HG03196 (cell line): ENCODE data around the gene ABTB2.

ENCODE experiments used
- ATAC-seq: cut with Tn5 transposase; IDR thresholded peaks from one replicate; pipeline ENCODE4 v1.9.1; 2021; ENCODE audit not compliant: unreplicated experiment

ABTB2 gene

GRCh38 chr11:34363363-34364084, 5.7 kb upstream of the ABTB2 start:
- ATAC-seq: no peak

- no peak for ATAC-seq
Observed at GRCh38 chr11:34360046-34360445, 2.2 kb upstream of the ABTB2 start.

DNA sequence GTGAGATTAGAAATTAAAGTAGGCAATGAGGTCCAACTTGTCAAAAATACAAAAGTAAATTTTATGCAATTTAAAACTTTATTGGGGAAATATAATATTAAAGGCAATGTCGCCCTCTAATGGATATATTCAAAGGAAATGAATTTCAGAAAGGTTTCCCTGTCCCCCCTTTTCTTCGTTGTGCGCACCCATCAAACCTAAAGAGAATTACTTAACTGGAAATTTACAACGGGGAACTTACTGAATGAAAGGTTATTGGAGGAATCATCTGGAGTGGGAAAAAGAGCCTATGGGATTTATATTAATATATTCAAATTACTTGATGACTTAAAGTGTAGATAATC, 1.7 kb upstream of the ABTB2 start:
- ATAC-seq: no peak

DNA sequence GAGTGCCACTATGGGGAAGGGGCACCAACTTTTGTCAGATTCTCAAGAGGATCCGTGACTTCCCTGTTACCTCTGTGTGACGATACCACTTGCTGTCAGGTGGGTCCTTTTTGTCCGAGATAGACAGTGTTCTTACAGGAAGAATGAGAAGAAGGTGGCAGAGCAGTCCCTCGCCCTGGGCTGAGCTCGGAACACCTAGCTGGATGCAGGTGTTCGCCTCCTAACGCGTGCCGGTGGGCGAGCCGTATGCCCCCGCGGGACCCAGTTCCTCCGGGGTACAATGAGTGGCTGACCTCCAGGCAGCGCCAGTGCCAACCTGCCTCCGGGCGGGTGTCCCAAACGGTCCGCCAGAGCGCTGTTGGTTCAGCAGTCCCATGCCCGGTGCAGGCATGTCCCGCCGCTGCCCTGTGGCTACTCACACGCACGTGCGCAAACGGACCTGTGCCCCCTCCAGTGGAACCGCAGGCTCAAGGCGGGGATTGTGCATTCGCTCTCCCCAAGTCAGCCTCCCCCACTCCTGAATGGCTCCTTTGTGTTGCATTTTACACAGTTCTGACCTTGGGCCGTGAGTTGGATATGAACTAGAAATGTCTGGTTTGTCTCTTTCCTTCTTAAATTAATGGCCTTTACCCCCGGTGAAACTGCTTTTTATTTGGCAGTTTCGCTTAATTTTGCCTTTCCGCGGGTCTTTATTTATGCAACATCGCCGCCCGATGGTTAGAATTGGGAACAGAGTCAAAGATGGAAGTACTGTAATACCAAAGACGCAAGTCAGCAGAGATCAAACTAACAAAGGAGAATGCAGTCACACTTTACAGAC, 1.1 kb upstream of the ABTB2 start:
- peak; percentile 14 for ATAC-seq

- ATAC-seq: peak; percentile 2
Observed at GRCh38 chr11:34358258-34358727, 483 bp upstream of the ABTB2 start.

- peak; percentile 12 for ATAC-seq
Observed at GRCh38 chr11:34356913-34357700, 703 bp downstream of the ABTB2 start.

GRCh38 chr11:34356576-34356912, 1.3 kb downstream of the ABTB2 start:
- ATAC-seq: no peak

- no peak for ATAC-seq
Observed at GRCh38 chr11:34356130-34356529, 1.7 kb downstream of the ABTB2 start.

- ATAC-seq: no peak
Observed at GRCh38 chr11:34355726-34356125, 2.1 kb downstream of the ABTB2 start.

DNA sequence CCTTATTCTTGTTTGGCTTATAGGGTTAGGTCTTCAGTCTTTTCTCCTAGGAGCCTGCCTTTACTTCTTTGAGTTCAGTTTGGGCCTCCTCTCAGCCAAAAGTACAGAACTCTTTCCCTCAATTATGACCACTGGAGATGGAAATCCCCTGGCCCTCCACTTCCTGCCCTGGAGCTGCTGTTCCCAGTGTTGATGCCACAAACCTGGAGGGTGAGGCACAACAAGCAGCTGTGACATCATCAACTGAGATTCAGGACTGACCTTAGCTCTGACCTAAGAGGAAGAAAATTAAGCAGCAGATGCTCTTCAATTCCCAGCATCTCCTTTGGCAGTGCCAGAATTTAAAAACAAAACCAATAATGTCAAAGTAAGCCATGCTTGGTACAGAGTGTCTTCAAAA, 3.0 kb downstream of the ABTB2 start:
- ATAC-seq: no peak

GRCh38 chr11:34353881-34354280, 3.9 kb downstream of the ABTB2 start:
- no peak for ATAC-seq

- ATAC-seq: peak; percentile 36
Observed at GRCh38 chr11:34351687-34352469, 5.9 kb downstream of the ABTB2 start.

DNA sequence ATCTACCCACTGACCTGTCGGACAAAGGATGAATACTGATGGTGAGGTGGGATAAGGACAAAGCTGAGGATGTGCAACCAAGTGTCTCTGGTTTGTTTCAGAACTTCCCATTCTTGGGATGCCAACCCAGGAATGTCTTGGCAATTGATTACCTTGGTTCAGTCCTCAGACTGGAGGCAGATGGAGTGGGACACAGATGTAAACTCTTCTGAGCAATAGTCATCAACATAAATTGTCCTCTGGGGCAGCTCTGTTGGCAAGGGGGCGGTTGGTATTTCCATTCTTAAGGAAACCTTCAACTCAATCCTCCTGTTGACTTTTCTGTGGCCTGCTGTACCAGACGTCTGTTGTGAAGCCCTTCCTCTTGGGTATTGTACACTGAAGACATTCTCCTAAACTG, 6.8 kb downstream of the ABTB2 start:
- ATAC-seq: no peak

DNA sequence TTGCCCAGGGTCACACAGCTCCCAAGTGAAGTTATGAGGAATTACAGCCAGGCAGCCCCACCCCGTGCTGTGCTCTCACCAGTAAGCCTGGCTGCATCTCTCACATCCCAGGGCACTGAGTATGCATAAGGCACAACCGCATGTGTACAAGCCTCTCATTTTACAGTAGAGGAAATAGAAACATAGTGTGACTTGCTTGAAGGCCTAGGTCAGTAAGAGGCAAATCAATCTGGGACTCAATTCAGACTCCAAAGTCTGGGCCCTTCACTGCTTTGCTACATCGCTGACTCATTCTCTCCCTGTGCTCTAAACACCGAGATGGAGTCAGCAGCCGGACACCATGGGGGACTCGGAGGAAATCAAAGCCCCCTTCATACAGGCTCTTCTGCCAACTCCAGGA, 7.9 kb downstream of the ABTB2 start:
- ATAC-seq: no peak

GRCh38 chr11:34348919-34349318, 8.9 kb downstream of the ABTB2 start:
- no peak for ATAC-seq

- no peak for ATAC-seq
Observed at GRCh38 chr11:34348096-34348495, 9.7 kb downstream of the ABTB2 start.

GRCh38 chr11:34346551-34346950, 11.3 kb downstream of the ABTB2 start:
- ATAC-seq: no peak

- ATAC-seq: no peak
Observed at GRCh38 chr11:34345991-34346480, 11.8 kb downstream of the ABTB2 start.

GRCh38 chr11:34345540-34345876, 12.3 kb downstream of the ABTB2 start:
- no peak for ATAC-seq

DNA sequence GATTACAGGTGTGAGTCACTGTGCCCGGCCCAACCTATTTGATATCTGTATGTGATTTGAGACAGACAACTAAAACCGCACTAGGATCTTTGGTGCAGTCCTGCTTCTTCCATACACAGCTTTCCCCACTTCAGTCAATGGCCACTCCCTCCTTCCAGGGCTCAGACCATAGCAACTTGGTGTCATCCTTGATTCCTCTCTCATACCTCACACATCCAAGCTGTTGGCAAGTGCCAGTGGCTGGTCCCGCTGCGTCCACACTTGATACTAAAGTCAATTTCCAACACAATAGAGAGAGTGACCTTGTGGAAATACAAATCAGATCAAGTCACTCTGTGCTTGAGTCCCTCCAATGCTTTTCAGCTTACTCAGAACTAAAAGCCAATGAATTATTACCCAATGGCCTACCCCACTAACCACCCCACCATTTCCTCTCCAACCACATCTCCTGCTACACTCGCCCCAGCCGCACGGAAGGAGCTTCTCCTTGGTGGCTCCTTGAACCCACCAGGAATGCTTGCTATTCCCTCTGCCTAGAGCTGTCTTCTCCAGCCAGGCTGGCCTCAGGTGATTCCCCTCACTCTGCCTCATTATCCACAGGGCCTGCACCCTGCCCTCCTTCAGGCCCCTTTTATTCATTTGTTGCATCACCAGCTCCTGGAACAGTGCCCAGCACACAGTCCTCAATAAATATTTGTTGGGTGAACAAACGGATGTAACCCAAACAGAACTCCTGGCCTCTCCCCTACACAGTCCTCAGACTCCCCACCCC, 12.9 kb downstream of the ABTB2 start:
- ATAC-seq: no peak
